IMR-90 (cell line): ENCODE results near the gene MFSD2A.

Experiments used
- BHLHE40 ChIP-seq: fragments of 150-350 bp; IDR thresholded peaks from 2 replicates; pipeline ENCODE4 v1.6.1; 2016; ENCODE audit warnings: mild to moderate bottlenecking, low read depth, low read length
- CHD1 ChIP-seq: IDR thresholded peaks from 2 replicates; pipeline ENCODE4 v1.6.1; 2012; ENCODE audit warnings: low read depth, low read length, improper control_type of control experiment
- MAFK ChIP-seq: IDR thresholded peaks from 2 replicates; pipeline ENCODE4 v1.6.1; 2012; ENCODE audit warnings: low read depth, low read length, improper control_type of control experiment
- MAZ ChIP-seq: IDR thresholded peaks from 2 replicates; pipeline ENCODE4 v1.6.1; 2012; ENCODE audit warnings: low read depth, mild to moderate bottlenecking, low read length, improper control_type of control experiment, moderate library complexity, borderline replicate concordance
- MXI1 ChIP-seq: IDR thresholded peaks from 2 replicates; pipeline ENCODE4 v1.6.1; 2012; ENCODE audit warnings: low read depth, mild to moderate bottlenecking, low read length, moderate library complexity, borderline replicate concordance
- NFE2L2 ChIP-seq: fragments of 150-350 bp; IDR thresholded peaks from 2 replicates; pipeline ENCODE4 v1.6.1; 2016; ENCODE audit warnings: low read depth, mild to moderate bottlenecking, low read length
- POLR2A ChIP-seq: IDR thresholded peaks from 2 replicates; pipeline ENCODE4 v1.6.1; 2012; ENCODE audit warnings: mild to moderate bottlenecking, low read depth, low read length
- RAD21 ChIP-seq: IDR thresholded peaks from 2 replicates; pipeline ENCODE4 v1.6.1; 2012; ENCODE audit warnings: low read length, improper control_type of control experiment
- RCOR1 ChIP-seq: IDR thresholded peaks from 2 replicates; pipeline ENCODE4 v1.6.1; 2012; ENCODE audit warnings: mild to moderate bottlenecking, low read length, improper control_type of control experiment; ENCODE audit not compliant: insufficient replicate concordance
- RFX5 ChIP-seq: IDR thresholded peaks from 2 replicates; pipeline ENCODE4 v1.8.0; 2012; ENCODE audit warnings: low read depth, mild to moderate bottlenecking, low read length, moderate library complexity
- SMC3 ChIP-seq: fragments of 150-350 bp; IDR thresholded peaks from 2 replicates; pipeline ENCODE4 v1.6.1; 2016; ENCODE audit warnings: low read depth, mild to moderate bottlenecking, antibody characterized with exemption, low read length, moderate library complexity
- TF ChIP-seq, protein P1 (sequence below): conservative IDR thresholded peaks from 2 replicates; pipeline ENCODE4 v1.5.1; 2012; ENCODE audit warnings: mild to moderate bottlenecking, low read depth, low read length, improper control_type of control experiment
- TF ChIP-seq, protein P2 (sequence below): fragments of 150-350 bp; IDR thresholded peaks from 2 replicates; pipeline ENCODE4 v1.6.1; 2017; ENCODE audit warnings: mild to moderate bottlenecking, antibody characterized with exemption, low read length, low read depth

DNA sequence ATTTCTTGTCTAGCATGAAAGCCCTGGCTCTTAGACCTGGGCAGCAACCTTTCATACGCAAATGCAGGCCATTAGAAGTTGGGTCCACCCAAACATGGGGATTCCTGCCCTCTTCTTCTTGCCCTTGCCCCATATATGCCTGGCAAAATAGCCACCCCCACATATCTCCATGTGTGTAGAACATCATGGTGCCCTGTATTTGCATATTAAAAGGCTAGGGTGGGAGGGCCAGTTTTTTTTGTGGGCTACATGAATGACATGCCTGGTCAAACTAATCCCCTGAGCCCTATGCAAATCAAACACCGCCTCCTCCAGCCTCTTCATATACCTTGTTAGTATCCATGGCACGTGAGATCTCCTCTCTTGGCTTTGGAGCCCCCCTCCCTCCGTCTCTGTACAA lies 24.7 kb downstream of the MFSD2A start:
- TF ChIP-seq, protein P1, sequence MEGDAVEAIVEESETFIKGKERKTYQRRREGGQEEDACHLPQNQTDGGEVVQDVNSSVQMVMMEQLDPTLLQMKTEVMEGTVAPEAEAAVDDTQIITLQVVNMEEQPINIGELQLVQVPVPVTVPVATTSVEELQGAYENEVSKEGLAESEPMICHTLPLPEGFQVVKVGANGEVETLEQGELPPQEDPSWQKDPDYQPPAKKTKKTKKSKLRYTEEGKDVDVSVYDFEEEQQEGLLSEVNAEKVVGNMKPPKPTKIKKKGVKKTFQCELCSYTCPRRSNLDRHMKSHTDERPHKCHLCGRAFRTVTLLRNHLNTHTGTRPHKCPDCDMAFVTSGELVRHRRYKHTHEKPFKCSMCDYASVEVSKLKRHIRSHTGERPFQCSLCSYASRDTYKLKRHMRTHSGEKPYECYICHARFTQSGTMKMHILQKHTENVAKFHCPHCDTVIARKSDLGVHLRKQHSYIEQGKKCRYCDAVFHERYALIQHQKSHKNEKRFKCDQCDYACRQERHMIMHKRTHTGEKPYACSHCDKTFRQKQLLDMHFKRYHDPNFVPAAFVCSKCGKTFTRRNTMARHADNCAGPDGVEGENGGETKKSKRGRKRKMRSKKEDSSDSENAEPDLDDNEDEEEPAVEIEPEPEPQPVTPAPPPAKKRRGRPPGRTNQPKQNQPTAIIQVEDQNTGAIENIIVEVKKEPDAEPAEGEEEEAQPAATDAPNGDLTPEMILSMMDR: no peak
- TF ChIP-seq POLR2A (no peak), BHLHE40 (no peak), RCOR1 (no peak), RAD21 (no peak), RFX5 (no peak), CHD1 (no peak), MXI1 (no peak), NFE2L2 (no peak), MAZ (no peak), MAFK (no peak), SMC3 (no peak)
- TF ChIP-seq, protein P2, sequence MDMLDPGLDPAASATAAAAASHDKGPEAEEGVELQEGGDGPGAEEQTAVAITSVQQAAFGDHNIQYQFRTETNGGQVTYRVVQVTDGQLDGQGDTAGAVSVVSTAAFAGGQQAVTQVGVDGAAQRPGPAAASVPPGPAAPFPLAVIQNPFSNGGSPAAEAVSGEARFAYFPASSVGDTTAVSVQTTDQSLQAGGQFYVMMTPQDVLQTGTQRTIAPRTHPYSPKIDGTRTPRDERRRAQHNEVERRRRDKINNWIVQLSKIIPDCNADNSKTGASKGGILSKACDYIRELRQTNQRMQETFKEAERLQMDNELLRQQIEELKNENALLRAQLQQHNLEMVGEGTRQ: no peak
